Esophagus squamous epithelium (tissue), 5 donors: ENCODE measurements around the gene LAMTOR2. TPM values are rescaled to one million over a fixed set of nuclear protein-coding genes. Genes with fewer than 3 reads are reported as not detected.

Experiments used
- DNase-seq: peaks from one replicate; lab custom pipeline; 2025; lab: John Stamatoyannopoulos, UW
- H3K27ac ChIP-seq, 4 donors: fragments of 200-600 bp; sonication (generic); one replicate each; pipeline ENCODE4 v1.5.1; 2016 to 2019; ENCODE audit warnings: mild to moderate bottlenecking in 1 of 4
- H3K27me3 ChIP-seq, 4 donors: fragments of 200-600 bp; sonication (generic); 1 replicate in 3 of 4; 2 replicates in 1 of 4; pipeline versions ENCODE4 v1.5.1 to v1.6.0; 2017 to 2021; ENCODE audit warnings: antibody characterized with exemption in 1 of 4
- H3K36me3 ChIP-seq, 3 donors: fragments of 200-600 bp; sonication (generic); one replicate each; pipeline ENCODE4 v1.5.1; 2016 to 2019
- H3K4me1 ChIP-seq, 3 donors: fragments of 200-600 bp; sonication (generic); one replicate each; pipeline ENCODE4 v1.5.1; 2017 to 2019
- H3K4me3 ChIP-seq, 4 donors: fragments of 200-600 bp; sonication (generic); 1 replicate in 3 of 4; 2 replicates in 1 of 4; pipeline ENCODE4 v1.5.1; 2016 to 2019; ENCODE audit warnings: mild to moderate bottlenecking in 2 of 4, moderate library complexity in 1 of 4
- H3K9me3 ChIP-seq, 3 donors: fragments of 200-600 bp; sonication (generic); one replicate each; pipeline ENCODE4 v1.5.1; 2016 to 2019
- POLR2A ChIP-seq, 4 donors: fragments of 450-650 bp; IDR thresholded peaks; one replicate each; pipeline ENCODE4 v1.6.1; 2017; ENCODE audit warnings: antibody characterized with exemption in 4 of 4, mild to moderate bottlenecking in 4 of 4, moderate library complexity in 3 of 4
- WGBS, 2 donors: methylation state at CpG; one replicate each; pipeline ENCODE4 v1.1.5; 2018; 5-methylcytosine and 5-hydroxymethylcytosine counted together
- intact Hi-C: fragments of 100-400 bp; cut with DNase I; formaldehyde crosslinking; loops from one replicate; pipeline ENCODE4 v1.15.0; 2022
- total RNA-seq, 4 donors: library from RNA; depleted of rRNA; stranded (reverse); fragments of >200 nt; gene quantifications; one replicate each; pipeline ENCODE4 v1.1.0, GENCODE V29; 2016
- TF ChIP-seq, protein P1 (sequence below), 6 experiments: fragments of 450-650 bp in 4 of 6; fragments of 200-600 bp in 2 of 6; sonication (generic) in 2 of 6; IDR thresholded peaks; one replicate each; pipeline ENCODE4 v1.5.1; 2016 to 2019; ENCODE audit warnings: antibody characterized with exemption in 6 of 6, mild to moderate bottlenecking in 4 of 6, moderate library complexity in 4 of 6
- donor health status: DM: yes; HTN: yes; CAD: no.

LAMTOR2 gene
- total RNA-seq, 4 donors from 2014 or later: 41.4 to 67.1 (median 53.3) TPM

GRCh38 chr1:156012051-156012817 lies 42.3 kb upstream of the LAMTOR2 start:
- DNase-seq: no peak
- no peaks in the 10 kb centered on the region for H3K9me3 ChIP-seq
- no peak for TF ChIP-seq POLR2A (IDR thresholded peaks at IDR 0.05)
- TF ChIP-seq, protein P1, sequence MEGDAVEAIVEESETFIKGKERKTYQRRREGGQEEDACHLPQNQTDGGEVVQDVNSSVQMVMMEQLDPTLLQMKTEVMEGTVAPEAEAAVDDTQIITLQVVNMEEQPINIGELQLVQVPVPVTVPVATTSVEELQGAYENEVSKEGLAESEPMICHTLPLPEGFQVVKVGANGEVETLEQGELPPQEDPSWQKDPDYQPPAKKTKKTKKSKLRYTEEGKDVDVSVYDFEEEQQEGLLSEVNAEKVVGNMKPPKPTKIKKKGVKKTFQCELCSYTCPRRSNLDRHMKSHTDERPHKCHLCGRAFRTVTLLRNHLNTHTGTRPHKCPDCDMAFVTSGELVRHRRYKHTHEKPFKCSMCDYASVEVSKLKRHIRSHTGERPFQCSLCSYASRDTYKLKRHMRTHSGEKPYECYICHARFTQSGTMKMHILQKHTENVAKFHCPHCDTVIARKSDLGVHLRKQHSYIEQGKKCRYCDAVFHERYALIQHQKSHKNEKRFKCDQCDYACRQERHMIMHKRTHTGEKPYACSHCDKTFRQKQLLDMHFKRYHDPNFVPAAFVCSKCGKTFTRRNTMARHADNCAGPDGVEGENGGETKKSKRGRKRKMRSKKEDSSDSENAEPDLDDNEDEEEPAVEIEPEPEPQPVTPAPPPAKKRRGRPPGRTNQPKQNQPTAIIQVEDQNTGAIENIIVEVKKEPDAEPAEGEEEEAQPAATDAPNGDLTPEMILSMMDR (IDR thresholded peaks at IDR 0.05): no peak
- H3K27me3 ChIP-seq: no peaks in the 10 kb centered on the region
- whole genome bisulfite sequencing, 2 donors: 82 to 92% methylated on average over 4 of the region's 4 CpGs
- intact Hi-C loops: no loop called here
- H3K4me1 ChIP-seq: no peaks in the 10 kb centered on the region
- no peak overlapping the region for H3K4me3 ChIP-seq
- no peak overlapping the region for H3K27ac ChIP-seq
- H3K36me3 ChIP-seq: peaks cover 23 to 97% (median 42%) of the 10 kb centered on the region in 3 donors

GRCh38 chr1:156014829-156015228 lies 39.8 kb upstream of the LAMTOR2 start:
- intact Hi-C loops: no loop called here
- TF ChIP-seq POLR2A (IDR thresholded peaks at IDR 0.05): no peak
- TF ChIP-seq, protein P1 (IDR thresholded peaks at IDR 0.05): no peak
- peaks cover 16 to 97% (median 33%) of the 10 kb centered on the region in 3 donors for H3K36me3 ChIP-seq
- DNase-seq: no peak
- no peak overlapping the region for H3K4me3 ChIP-seq
- 86 to 98% methylated on average over 2 to 3 of the region's 7 CpGs for WGBS, 2 donors
- H3K9me3 ChIP-seq: no peaks in the 10 kb centered on the region
- H3K27ac ChIP-seq: no peak overlapping the region
- peaks cover 4 to 9% (median 5%) of the 10 kb centered on the region in 3 donors for H3K4me1 ChIP-seq
- H3K27me3 ChIP-seq: no peaks in the 10 kb centered on the region

GRCh38 chr1:156019946-156020292 lies 34.7 kb upstream of the LAMTOR2 start:
- H3K27me3 ChIP-seq: no peaks in the 10 kb centered on the region
- H3K36me3 ChIP-seq: peaks cover 0 to 46% (median 12%) of the 10 kb centered on the region in 3 donors
- DNase-seq: no peak
- TF ChIP-seq, protein P1 (IDR thresholded peaks at IDR 0.05): no peak
- no peak for TF ChIP-seq POLR2A (IDR thresholded peaks at IDR 0.05)
- H3K4me1 ChIP-seq: peaks cover 9 to 21% (median 11%) of the 10 kb centered on the region in 3 donors
- peak overlapping the region; percentile 66 to 98 (median 90) for H3K4me3 ChIP-seq
- intact Hi-C loops: no loop called here
- peak overlapping the region; percentile 84 to 96 (median 94) for H3K27ac ChIP-seq
- 57% methylated on average over 8 of the region's 8 CpGs for WGBS, 2 donors
- no peaks in the 10 kb centered on the region for H3K9me3 ChIP-seq

GRCh38 chr1:156020293-156021092 lies 34.1 kb upstream of the LAMTOR2 start, which contains the start of gene SSR2:
TSS of gene SSR2 (minus strand) at chr1:156020951. CDS start at chr1:156020167, 784 bp downstream.
- Histone ChIP-seq H3K9me3 (no peaks in the 10 kb centered on the region), H3K27ac (peak within 1 kb of the TSS; percentile 84 to 96 (median 94)), H3K36me3 (peaks cover 0 to 40% (median 11%) of the 10 kb centered on the region in 3 donors), H3K27me3 (no peaks in the 10 kb centered on the region), H3K4me1 (peaks cover 9 to 21% (median 11%) of the 10 kb centered on the region in 3 donors), H3K4me3 (peak within 1 kb of the TSS; percentile 66 to 98 (median 90))
- TF ChIP-seq POLR2A (IDR thresholded peaks at IDR 0.05): peak in 1 of 4 donors; percentile 55
- TF ChIP-seq, protein P1 (IDR thresholded peaks at IDR 0.05): peak in 1 of 6 experiments; percentile 10
- intact Hi-C loops: no loop called here
- 0 to 1% methylated on average over 12 to 30 of the region's 45 CpGs for WGBS, 2 donors
- peak; percentile 32 for DNase-seq
